GM23248 (cell line): ENCODE results near the gene CAV2. TPM values are rescaled to one million over a fixed set of nuclear protein-coding genes. Genes with fewer than 3 reads are reported as not detected.

Experiments used
- DNase-seq: peaks from one replicate; pipeline ENCODE4 v3.0.0-alpha.2; 2015
- H2AFZ ChIP-seq: fragments of 200-600 bp; sonication (generic); 2 replicates; pipeline ENCODE4 v1.6.1; 2016; ENCODE audit warnings: antibody characterized with exemption
- H3F3A ChIP-seq: fragments of 200-600 bp; sonication (generic); 2 replicates; pipeline ENCODE4 v1.6.1; 2016; ENCODE audit warnings: mild to moderate bottlenecking, antibody characterized with exemption, mixed run types; ENCODE audit not compliant: insufficient read depth
- H3K27ac ChIP-seq: fragments of 200-600 bp; sonication (generic); 2 replicates; pipeline ENCODE4 v1.5.1; 2016; ENCODE audit warnings: mild to moderate bottlenecking
- H3K27me3 ChIP-seq: fragments of 200-600 bp; sonication (generic); replicated peaks from 2 replicates; pipeline ENCODE4 v1.6.1; 2016; ENCODE audit warnings: mild to moderate bottlenecking; ENCODE audit not compliant: insufficient read depth
- H3K36me3 ChIP-seq: fragments of 200-600 bp; sonication (generic); 2 replicates; pipeline ENCODE4 v1.6.1; 2016; ENCODE audit warnings: low read depth, mild to moderate bottlenecking
- H3K4me1 ChIP-seq: fragments of 200-600 bp; sonication (generic); 2 replicates; pipeline ENCODE4 v1.6.1; 2016; ENCODE audit warnings: mild to moderate bottlenecking; ENCODE audit not compliant: insufficient read depth
- H3K4me2 ChIP-seq: fragments of 200-600 bp; sonication (generic); one replicate; pipeline ENCODE4 v1.6.1; 2016; ENCODE audit warnings: mild to moderate bottlenecking; ENCODE audit not compliant: unreplicated experiment
- H3K4me3 ChIP-seq: fragments of 200-600 bp; sonication (generic); 2 replicates; pipeline ENCODE4 v1.5.1; 2016; ENCODE audit warnings: mild to moderate bottlenecking
- H3K79me2 ChIP-seq: fragments of 200-600 bp; sonication (generic); 2 replicates; pipeline ENCODE4 v1.6.1; 2016; ENCODE audit warnings: mild to moderate bottlenecking; ENCODE audit not compliant: insufficient read depth
- H3K9ac ChIP-seq: fragments of 200-600 bp; sonication (generic); 2 replicates; pipeline ENCODE4 v1.6.1; 2016; ENCODE audit warnings: mild to moderate bottlenecking
- H3K9me2 ChIP-seq: fragments of 200-600 bp; sonication (generic); 2 replicates; pipeline ENCODE4 v1.6.1; 2016; ENCODE audit warnings: mixed run types, mild to moderate bottlenecking, moderate library complexity; ENCODE audit not compliant: insufficient read depth
- H3K9me3 ChIP-seq: fragments of 200-600 bp; sonication (generic); one replicate; pipeline ENCODE4 v1.6.1; 2017; ENCODE audit warnings: low read depth
- H4K20me1 ChIP-seq: fragments of 200-600 bp; sonication (generic); 2 replicates; pipeline ENCODE4 v1.6.0; 2016; ENCODE audit not compliant: insufficient read depth
- EZH2 ChIP-seq: fragments of 200-600 bp; sonication (generic); IDR thresholded peaks from 2 replicates; pipeline ENCODE4 v1.6.1; 2018; ENCODE audit warnings: antibody characterized with exemption, mild to moderate bottlenecking; ENCODE audit not compliant: insufficient read depth, poor library complexity, severe bottlenecking
- EZH2phosphoT487 ChIP-seq: fragments of 200-600 bp; sonication (generic); IDR thresholded peaks from 2 replicates; pipeline ENCODE4 v1.6.1; 2018; ENCODE audit warnings: antibody characterized with exemption, moderate library complexity, mild to moderate bottlenecking, low read depth; ENCODE audit not compliant: insufficient read depth
- WGBS, 2 experiments: methylation state at CpG; one replicate each; pipeline ENCODE4 v1.1.6; 2015 to 2017; ENCODE audit warnings: low lambda C conversion rate in 2 of 2, low coverage in 1 of 2; ENCODE audit errors: missing lambda C conversion rate in 2 of 2; 5-methylcytosine and 5-hydroxymethylcytosine counted together
- in situ Hi-C: fragments of 300-500 bp; cut with MboI; formaldehyde crosslinking; loops from 2 replicates; pipeline ENCODE4 v1.15.0; 2020
- polyA plus RNA-seq: library from polyadenylated mRNA; unstranded; fragments of >200 nt; fragmentation: Nextera tagmentation; extraction: Ambion mirVana; gene quantifications from 2 replicates; pipeline ENCODE4 v1.2.1, GENCODE V29; 2016
- total RNA-seq: library from RNA; depleted of rRNA; stranded (reverse); fragments of >200 nt; shearing (Covaris generic); gene quantifications from 2 replicates; pipeline ENCODE4 v1.2.3, GENCODE V29; 2014

The CAV2 gene
- total and polyA plus RNA-seq, 2 experiments from 2014 or later = 283 to 344 TPM

GRCh38 chr7:116541951-116542350 lies 42.4 kb downstream of the CAV2 start:
- Histone ChIP-seq H3K4me2 (peak overlapping the region; percentile 37), H3K27me3 (no peaks in the 10 kb centered on the region), H3K36me3 (peaks cover 85% of the 10 kb centered on the region), H3K9me3 (no peaks in the 10 kb centered on the region), H4K20me1 (no peaks in the 10 kb centered on the region), H3K9ac (peak overlapping the region; percentile 60), H3K4me1 (peaks cover 86% of the 10 kb centered on the region), H3K9me2 (no peaks in the 10 kb centered on the region), H2AFZ (no peak overlapping the region), H3F3A (peaks cover 97% of the 10 kb centered on the region), H3K4me3 (no peak overlapping the region), H3K27ac (peak overlapping the region; percentile 97), H3K79me2 (peaks cover 94% of the 10 kb centered on the region)
- 80 to 82% methylated on average over 3 of the region's 3 CpGs for WGBS, 2 experiments
- in situ Hi-C loops = no loop called here
- no peak for TF ChIP-seq EZH2
- no peak for DNase-seq

- WGBS, 2 experiments = 59 to 61% methylated on average over 2 of the region's 2 CpGs
- no peaks in the 10 kb centered on the region for H3K9me2 ChIP-seq
- peak overlapping the region; percentile 37 for H3K4me2 ChIP-seq
- H3K4me3 ChIP-seq = no peak overlapping the region
- H3K27me3 ChIP-seq = no peaks in the 10 kb centered on the region
- TF ChIP-seq EZH2phosphoT487 = no peak
- no peak overlapping the region for H2AFZ ChIP-seq
- H3K36me3 ChIP-seq = peaks cover 80% of the 10 kb centered on the region
- peaks cover 90% of the 10 kb centered on the region for H3K79me2 ChIP-seq
- peaks cover 98% of the 10 kb centered on the region for H3F3A ChIP-seq
- H3K4me1 ChIP-seq = peaks cover 91% of the 10 kb centered on the region
- no peaks in the 10 kb centered on the region for H3K9me3 ChIP-seq
- DNase-seq = peak; percentile 68
- in situ Hi-C loops = no loop called here
- H3K9ac ChIP-seq = peak overlapping the region; percentile 60
- H4K20me1 ChIP-seq = no peaks in the 10 kb centered on the region
- peak overlapping the region; percentile 97 for H3K27ac ChIP-seq
Observed at GRCh38 chr7:116542618-116543017, 43.1 kb downstream of the CAV2 start.

- H3K36me3 ChIP-seq = peaks cover 80% of the 10 kb centered on the region
- H3K79me2 ChIP-seq = peaks cover 90% of the 10 kb centered on the region
- H3K9ac ChIP-seq = peak overlapping the region; percentile 60
- H3F3A ChIP-seq = peaks cover 98% of the 10 kb centered on the region
- peaks cover 95% of the 10 kb centered on the region for H3K4me1 ChIP-seq
- H3K9me2 ChIP-seq = no peaks in the 10 kb centered on the region
- no peak overlapping the region for H3K4me3 ChIP-seq
- no peaks in the 10 kb centered on the region for H4K20me1 ChIP-seq
- no peak for TF ChIP-seq EZH2phosphoT487
- no peak for TF ChIP-seq EZH2
- H2AFZ ChIP-seq = no peak overlapping the region
- no peaks in the 10 kb centered on the region for H3K27me3 ChIP-seq
- peak overlapping the region; percentile 37 for H3K4me2 ChIP-seq
- in situ Hi-C loops = no loop called here
- 31 to 34% methylated on average over 2 of the region's 2 CpGs for WGBS, 2 experiments
- H3K9me3 ChIP-seq = no peaks in the 10 kb centered on the region
- peak overlapping the region; percentile 97 for H3K27ac ChIP-seq
- peak; percentile 93 for DNase-seq
Observed at GRCh38 chr7:116543664-116544063, 44.1 kb downstream of the CAV2 start.

- Histone ChIP-seq H3K79me2 (peaks cover 90% of the 10 kb centered on the region), H3K4me3 (no peak overlapping the region), H3K9ac (peak overlapping the region; percentile 60), H3K9me2 (no peaks in the 10 kb centered on the region), H2AFZ (no peak overlapping the region), H3K4me2 (no peak overlapping the region), H3K27ac (peak overlapping the region; percentile 97), H3K9me3 (no peaks in the 10 kb centered on the region), H3K4me1 (peaks cover 93% of the 10 kb centered on the region), H3K27me3 (no peaks in the 10 kb centered on the region), H4K20me1 (no peaks in the 10 kb centered on the region), H3F3A (peaks cover 96% of the 10 kb centered on the region), H3K36me3 (peaks cover 79% of the 10 kb centered on the region)
- no peak for TF ChIP-seq EZH2phosphoT487
- no peak for TF ChIP-seq EZH2
- DNase-seq = no peak
- in situ Hi-C loops = no loop called here
- WGBS, 2 experiments = 95% methylated on average over 1 of the region's 1 CpG
Observed at GRCh38 chr7:116544487-116544886, 44.9 kb downstream of the CAV2 start.
